ENCODE results near the gene MORN3. TPM values are rescaled to one million over a fixed set of nuclear protein-coding genes. Genes with fewer than 3 reads are reported as not detected.
"Not testable (repeated sequence)": the region's sequence is repeated elsewhere in the genome, so short reads cannot be mapped to it uniquely, and the experiment has no call there.

Gene MORN3
- total RNA-seq, 1 experiment from 2014 or later: 0.37 TPM

DNA sequence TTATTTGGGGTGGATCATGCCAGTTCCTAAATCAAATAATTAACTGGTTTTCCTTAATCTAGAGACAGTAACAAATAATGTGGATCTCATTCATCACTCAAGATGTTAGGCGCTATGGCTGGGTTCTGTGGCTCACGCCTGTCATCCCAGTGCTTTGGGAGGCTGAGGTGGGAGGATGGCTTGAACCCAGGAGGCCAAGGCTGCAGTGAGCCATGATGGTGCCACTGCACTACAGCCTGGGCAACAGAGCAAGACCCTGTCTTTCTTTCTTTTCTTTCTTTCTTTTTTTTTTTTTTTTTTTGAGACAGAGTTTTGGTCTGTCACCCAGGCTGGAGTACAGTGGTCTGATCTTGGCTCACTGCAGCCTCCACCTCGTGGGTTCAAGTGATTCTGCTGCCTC is 23.3 kb upstream of the MORN3 start:
- DNase-seq (ENCODE audit: low spot score); POLR2A ChIA-PET; H3K36me3 Mint-ChIP-seq; H3K27me3 Mint-ChIP-seq (ENCODE audit: low read depth); ATAC-seq; H3K4me1 Mint-ChIP-seq; H3K4me3 Mint-ChIP-seq; H3K9me3 Mint-ChIP-seq; H3K27ac Mint-ChIP-seq: not testable (repeated sequence)
- TF ChIP-seq ZNF121 (CRISPR knock-in tag; IDR thresholded peaks at IDR 0.05): peak; percentile 89
- CTCF ChIA-PET: interaction anchor here (0.6 to 1.9 kb wide), 3 partner anchors 10 to 101 kb away, joined by 3 to 12 read pairs (median 3); partner anchors contain the start of gene RHOF

DNA sequence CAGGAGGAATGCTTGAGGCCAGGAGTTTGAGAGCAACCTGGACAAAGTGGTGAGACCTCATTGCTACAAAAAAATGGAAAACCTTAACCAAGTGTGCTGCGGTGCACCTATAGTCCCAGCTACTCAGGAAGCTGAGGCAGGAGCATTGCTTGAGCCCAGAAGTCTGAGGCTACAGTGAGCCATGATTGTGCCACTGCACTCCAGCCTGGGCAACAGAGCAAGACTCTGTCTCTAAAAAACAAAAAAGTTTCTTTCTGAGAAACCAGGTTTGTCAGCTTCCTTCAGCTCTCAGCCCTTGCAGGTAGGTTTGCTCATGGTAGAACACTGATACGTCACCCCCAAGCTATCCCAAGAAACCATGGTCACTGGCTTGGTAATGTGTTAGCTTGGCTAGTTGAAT is 20.0 kb upstream of the MORN3 start:
- TF ChIP-seq, protein P1, sequence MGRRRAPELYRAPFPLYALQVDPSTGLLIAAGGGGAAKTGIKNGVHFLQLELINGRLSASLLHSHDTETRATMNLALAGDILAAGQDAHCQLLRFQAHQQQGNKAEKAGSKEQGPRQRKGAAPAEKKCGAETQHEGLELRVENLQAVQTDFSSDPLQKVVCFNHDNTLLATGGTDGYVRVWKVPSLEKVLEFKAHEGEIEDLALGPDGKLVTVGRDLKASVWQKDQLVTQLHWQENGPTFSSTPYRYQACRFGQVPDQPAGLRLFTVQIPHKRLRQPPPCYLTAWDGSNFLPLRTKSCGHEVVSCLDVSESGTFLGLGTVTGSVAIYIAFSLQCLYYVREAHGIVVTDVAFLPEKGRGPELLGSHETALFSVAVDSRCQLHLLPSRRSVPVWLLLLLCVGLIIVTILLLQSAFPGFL (CRISPR knock-in tag; IDR thresholded peaks at IDR 0.05; ENCODE audit: borderline replicate concordance): no peak
- TF ChIP-seq RORB (CRISPR knock-in tag; IDR thresholded peaks at IDR 0.05) (no peak), ELF4 (CRISPR knock-in tag; IDR thresholded peaks at IDR 0.05; ENCODE audit: low read depth) (no peak), ETV6 (CRISPR knock-in tag; IDR thresholded peaks at IDR 0.05) (no peak), SMAD4 (CRISPR knock-in tag; IDR thresholded peaks at IDR 0.05) (no peak), NFYB (CRISPR knock-in tag; conservative IDR thresholded peaks at IDR 0.05; ENCODE audit: low read depth) (no peak)
- TF ChIP-seq, protein P2, sequence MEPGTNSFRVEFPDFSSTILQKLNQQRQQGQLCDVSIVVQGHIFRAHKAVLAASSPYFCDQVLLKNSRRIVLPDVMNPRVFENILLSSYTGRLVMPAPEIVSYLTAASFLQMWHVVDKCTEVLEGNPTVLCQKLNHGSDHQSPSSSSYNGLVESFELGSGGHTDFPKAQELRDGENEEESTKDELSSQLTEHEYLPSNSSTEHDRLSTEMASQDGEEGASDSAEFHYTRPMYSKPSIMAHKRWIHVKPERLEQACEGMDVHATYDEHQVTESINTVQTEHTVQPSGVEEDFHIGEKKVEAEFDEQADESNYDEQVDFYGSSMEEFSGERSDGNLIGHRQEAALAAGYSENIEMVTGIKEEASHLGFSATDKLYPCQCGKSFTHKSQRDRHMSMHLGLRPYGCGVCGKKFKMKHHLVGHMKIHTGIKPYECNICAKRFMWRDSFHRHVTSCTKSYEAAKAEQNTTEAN (CRISPR knock-in tag; IDR thresholded peaks at IDR 0.05): no peak
- TF ChIP-seq, protein P3, sequence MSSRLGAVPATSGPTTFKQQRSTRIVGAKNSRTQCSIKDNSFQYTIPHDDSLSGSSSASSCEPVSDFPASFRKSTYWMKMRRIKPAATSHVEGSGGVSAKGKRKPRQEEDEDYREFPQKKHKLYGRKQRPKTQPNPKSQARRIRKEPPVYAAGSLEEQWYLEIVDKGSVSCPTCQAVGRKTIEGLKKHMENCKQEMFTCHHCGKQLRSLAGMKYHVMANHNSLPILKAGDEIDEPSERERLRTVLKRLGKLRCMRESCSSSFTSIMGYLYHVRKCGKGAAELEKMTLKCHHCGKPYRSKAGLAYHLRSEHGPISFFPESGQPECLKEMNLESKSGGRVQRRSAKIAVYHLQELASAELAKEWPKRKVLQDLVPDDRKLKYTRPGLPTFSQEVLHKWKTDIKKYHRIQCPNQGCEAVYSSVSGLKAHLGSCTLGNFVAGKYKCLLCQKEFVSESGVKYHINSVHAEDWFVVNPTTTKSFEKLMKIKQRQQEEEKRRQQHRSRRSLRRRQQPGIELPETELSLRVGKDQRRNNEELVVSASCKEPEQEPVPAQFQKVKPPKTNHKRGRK (CRISPR knock-in tag; IDR thresholded peaks at IDR 0.05; ENCODE audit: borderline replicate concordance): no peak
- no peaks in the 10 kb centered on the region for H3K9me3 Mint-ChIP-seq
- H3K4me3 Mint-ChIP-seq: no peak overlapping the region
- H3K27me3 Mint-ChIP-seq (ENCODE audit: low read depth): no peaks in the 10 kb centered on the region
- ATAC-seq: no peak
- POLR2A ChIA-PET: no interaction called here
- H3K36me3 Mint-ChIP-seq: no peaks in the 10 kb centered on the region
- H3K4me1 Mint-ChIP-seq: peaks cover 5% of the 10 kb centered on the region; the same call in 1 of the 2 replicates
- DNase-seq (ENCODE audit: low spot score): no peak
- H3K27ac Mint-ChIP-seq: no peak overlapping the region
- CTCF ChIA-PET: interaction anchor here (1.1 to 2.4 kb wide), 3 partner anchors 23 to 105 kb away, joined by 3 to 6 read pairs (median 4); partner anchors contain the start of gene TMEM120B

DNA sequence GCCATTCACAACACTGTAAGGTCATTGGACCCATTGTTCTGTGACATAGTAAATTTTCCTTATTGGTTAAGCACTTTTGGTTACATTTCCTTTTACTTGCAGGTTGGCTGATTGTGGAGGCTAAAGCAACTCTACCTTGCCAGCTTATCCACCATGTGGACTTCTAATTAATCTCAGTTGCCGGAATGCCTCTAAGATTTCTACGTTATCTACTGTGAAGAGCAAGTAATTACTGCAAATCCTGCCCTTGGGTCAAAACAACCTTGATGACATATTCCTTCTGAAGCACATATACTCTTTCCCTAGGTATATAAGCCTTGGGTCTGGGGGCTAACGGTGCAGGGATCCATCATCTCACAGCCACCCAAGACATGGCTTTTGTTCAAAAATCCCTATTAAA is 19.5 kb upstream of the MORN3 start:
- no peaks in the 10 kb centered on the region for H3K27me3 Mint-ChIP-seq (ENCODE audit: low read depth)
- ATAC-seq: no peak
- H3K4me1 Mint-ChIP-seq: peaks cover 5% of the 10 kb centered on the region; the same call in 1 of the 2 replicates
- no peaks in the 10 kb centered on the region for H3K36me3 Mint-ChIP-seq
- no peaks in the 10 kb centered on the region for H3K9me3 Mint-ChIP-seq
- H3K4me3 Mint-ChIP-seq: no peak overlapping the region
- TF ChIP-seq RORB (CRISPR knock-in tag; IDR thresholded peaks at IDR 0.05): no peak
- TF ChIP-seq NR2C2 (CRISPR knock-in tag; IDR thresholded peaks at IDR 0.05): no peak
- no peak for TF ChIP-seq ZNF121 (CRISPR knock-in tag; IDR thresholded peaks at IDR 0.05)
- TF ChIP-seq, protein P4, sequence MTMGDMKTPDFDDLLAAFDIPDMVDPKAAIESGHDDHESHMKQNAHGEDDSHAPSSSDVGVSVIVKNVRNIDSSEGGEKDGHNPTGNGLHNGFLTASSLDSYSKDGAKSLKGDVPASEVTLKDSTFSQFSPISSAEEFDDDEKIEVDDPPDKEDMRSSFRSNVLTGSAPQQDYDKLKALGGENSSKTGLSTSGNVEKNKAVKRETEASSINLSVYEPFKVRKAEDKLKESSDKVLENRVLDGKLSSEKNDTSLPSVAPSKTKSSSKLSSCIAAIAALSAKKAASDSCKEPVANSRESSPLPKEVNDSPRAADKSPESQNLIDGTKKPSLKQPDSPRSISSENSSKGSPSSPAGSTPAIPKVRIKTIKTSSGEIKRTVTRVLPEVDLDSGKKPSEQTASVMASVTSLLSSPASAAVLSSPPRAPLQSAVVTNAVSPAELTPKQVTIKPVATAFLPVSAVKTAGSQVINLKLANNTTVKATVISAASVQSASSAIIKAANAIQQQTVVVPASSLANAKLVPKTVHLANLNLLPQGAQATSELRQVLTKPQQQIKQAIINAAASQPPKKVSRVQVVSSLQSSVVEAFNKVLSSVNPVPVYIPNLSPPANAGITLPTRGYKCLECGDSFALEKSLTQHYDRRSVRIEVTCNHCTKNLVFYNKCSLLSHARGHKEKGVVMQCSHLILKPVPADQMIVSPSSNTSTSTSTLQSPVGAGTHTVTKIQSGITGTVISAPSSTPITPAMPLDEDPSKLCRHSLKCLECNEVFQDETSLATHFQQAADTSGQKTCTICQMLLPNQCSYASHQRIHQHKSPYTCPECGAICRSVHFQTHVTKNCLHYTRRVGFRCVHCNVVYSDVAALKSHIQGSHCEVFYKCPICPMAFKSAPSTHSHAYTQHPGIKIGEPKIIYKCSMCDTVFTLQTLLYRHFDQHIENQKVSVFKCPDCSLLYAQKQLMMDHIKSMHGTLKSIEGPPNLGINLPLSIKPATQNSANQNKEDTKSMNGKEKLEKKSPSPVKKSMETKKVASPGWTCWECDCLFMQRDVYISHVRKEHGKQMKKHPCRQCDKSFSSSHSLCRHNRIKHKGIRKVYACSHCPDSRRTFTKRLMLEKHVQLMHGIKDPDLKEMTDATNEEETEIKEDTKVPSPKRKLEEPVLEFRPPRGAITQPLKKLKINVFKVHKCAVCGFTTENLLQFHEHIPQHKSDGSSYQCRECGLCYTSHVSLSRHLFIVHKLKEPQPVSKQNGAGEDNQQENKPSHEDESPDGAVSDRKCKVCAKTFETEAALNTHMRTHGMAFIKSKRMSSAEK (CRISPR knock-in tag; IDR thresholded peaks at IDR 0.05; ENCODE audit: borderline replicate concordance): no peak
- TF ChIP-seq ZNF263 (CRISPR knock-in tag; IDR thresholded peaks at IDR 0.05; ENCODE audit: low read depth): no peak
- TF ChIP-seq ZNF232 (CRISPR knock-in tag; IDR thresholded peaks at IDR 0.05): no peak
- TF ChIP-seq, protein P5, sequence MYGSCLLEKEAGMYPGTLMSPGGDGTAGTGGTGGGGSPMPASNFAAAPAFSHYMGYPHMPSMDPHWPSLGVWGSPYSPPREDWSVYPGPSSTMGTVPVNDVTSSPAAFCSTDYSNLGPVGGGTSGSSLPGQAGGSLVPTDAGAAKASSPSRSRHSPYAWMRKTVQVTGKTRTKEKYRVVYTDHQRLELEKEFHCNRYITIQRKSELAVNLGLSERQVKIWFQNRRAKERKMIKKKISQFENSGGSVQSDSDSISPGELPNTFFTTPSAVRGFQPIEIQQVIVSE (CRISPR knock-in tag; IDR thresholded peaks at IDR 0.05; ENCODE audit: borderline replicate concordance): no peak
- CTCF ChIA-PET: interaction anchor here (1.0 to 2.4 kb wide), 5 partner anchors 24 to 246 kb away, joined by 3 to 6 read pairs (median 4); partner anchors contain the start of gene TMEM120B
- no peak for DNase-seq (ENCODE audit: low spot score)
- H3K27ac Mint-ChIP-seq: no peak overlapping the region; the same call in 1 of the 2 replicates
- POLR2A ChIA-PET: no interaction called here

DNA sequence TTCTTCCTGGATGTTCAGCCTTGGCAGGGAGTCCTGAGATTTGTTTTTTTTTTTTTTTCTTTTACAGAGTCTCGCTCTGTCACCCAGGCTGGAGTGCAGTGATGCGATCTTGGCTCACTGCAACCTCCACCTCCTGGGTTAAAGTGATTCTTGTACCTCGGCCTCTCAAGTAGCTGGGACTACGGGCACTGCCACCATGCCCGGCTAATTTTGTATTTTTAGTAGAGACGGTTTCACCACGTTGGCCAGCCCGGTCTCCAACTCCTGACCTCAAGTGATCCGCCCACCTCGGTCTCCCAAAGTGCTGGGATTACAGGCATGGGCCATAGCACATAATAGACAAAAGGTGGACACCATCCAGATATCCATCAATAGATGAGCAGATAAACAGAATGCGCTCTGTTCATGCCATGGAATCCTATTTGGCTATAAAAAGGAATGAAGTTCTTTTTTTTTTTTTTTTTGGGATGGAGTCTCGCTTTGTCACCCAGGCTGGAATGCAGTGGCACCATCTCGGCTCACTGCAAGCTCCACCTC is 10.3 kb upstream of the MORN3 start:
- Mint-ChIP-seq H3K4me1 (peaks cover 17% of the 10 kb centered on the region), H3K27ac (0 out of 2 replicates have a peak overlapping the region, but pooled peaks have one; percentile 69)
- not testable (repeated sequence) for H3K36me3 Mint-ChIP-seq; ATAC-seq; H3K9me3 Mint-ChIP-seq; H3K27me3 Mint-ChIP-seq (ENCODE audit: low read depth); DNase-seq (ENCODE audit: low spot score); H3K4me3 Mint-ChIP-seq
- POLR2A ChIA-PET: interaction anchor here (0.6 kb wide), 1 partner anchor 103 kb away, joined by 4 read pairs; no protein-coding TSS in a partner anchor
- CTCF ChIA-PET: interaction anchor here (0.6 to 4.0 kb wide), 7 partner anchors 11 to 218 kb away, joined by 3 to 22 read pairs (median 5); no protein-coding TSS in a partner anchor

Measured in WTC11 (cell line).